HFFc6 (cell line): ENCODE measurements around the gene FHAD1. TPM values are rescaled to one million over a fixed set of nuclear protein-coding genes. Genes with fewer than 3 reads are reported as not detected.

Experiments used
- DNase-seq: peaks from one replicate; pipeline ENCODE4 v3.0.0-alpha.2; 2018
- H3K27ac Mint-ChIP-seq: 2 replicates; pipeline ENCODE4 v1.8.0; 2020; ENCODE audit warnings: mild to moderate bottlenecking, mixed read lengths
- H3K27me3 Mint-ChIP-seq: 2 replicates; pipeline ENCODE4 v1.8.0; 2021; ENCODE audit warnings: mild to moderate bottlenecking, moderate library complexity, mixed read lengths; ENCODE audit not compliant: insufficient read depth
- H3K36me3 Mint-ChIP-seq: 2 replicates; pipeline ENCODE4 v1.8.0; 2021; ENCODE audit warnings: low read depth, mixed read lengths
- H3K4me1 Mint-ChIP-seq: 2 replicates; pipeline ENCODE4 v1.8.0; 2020; ENCODE audit warnings: low read depth, mixed read lengths
- H3K4me3 Mint-ChIP-seq: 2 replicates; pipeline ENCODE4 v1.8.0; 2020; ENCODE audit warnings: mild to moderate bottlenecking, moderate library complexity, mixed read lengths
- H3K9me3 Mint-ChIP-seq: 2 replicates; pipeline ENCODE4 v1.8.0; 2020; ENCODE audit warnings: mild to moderate bottlenecking, mixed read lengths
- total RNA-seq, 6 experiments: library from RNA; stranded (reverse); fragmentation: NEBNext Ultra II Directional; extraction: Animal tissue kit (Norgen Biotek cat#: 25700); gene quantifications; 2 replicates in 1 of 6; 3 replicates in 5 of 6; pipeline ENCODE4 v1.2.3, GENCODE V29; 2021
- TF ChIP-seq, protein P1 (sequence below): fragments of 200-600 bp; sonication (generic); IDR thresholded peaks from 2 replicates; pipeline ENCODE4 v1.5.0; 2021; ENCODE audit warnings: antibody characterized with exemption, mild to moderate bottlenecking

The FHAD1 gene
- total RNA-seq, 6 experiments from 2014 or later = 0.16 to 0.25 TPM; not detected in 4

DNA sequence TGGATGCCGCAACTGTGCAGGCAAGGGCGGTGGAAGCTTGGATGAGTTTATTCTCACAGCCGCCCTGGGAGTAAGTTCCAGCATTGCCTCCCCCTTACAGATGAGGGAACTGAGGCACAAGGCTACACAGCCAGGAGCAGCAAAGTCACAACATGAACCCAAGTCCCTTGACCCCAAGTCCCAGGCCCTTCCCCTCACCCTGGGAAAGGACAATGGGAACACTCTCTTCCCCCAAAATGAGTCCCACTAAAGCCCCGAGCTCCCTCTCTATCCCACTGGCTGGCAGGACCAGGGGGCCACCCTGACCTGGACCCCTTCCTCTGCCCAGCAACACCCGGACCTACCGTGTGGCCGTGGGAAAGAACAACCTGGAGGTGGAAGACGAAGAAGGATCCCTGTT lies 195.1 kb downstream of the FHAD1 start:
- Mint-ChIP-seq H3K27me3 (peaks cover 18% of the 10 kb centered on the region), H3K4me3 (no peak overlapping the region), H3K4me1 (no peaks in the 10 kb centered on the region), H3K27ac (no peak overlapping the region), H3K36me3 (no peaks in the 10 kb centered on the region), H3K9me3 (no peaks in the 10 kb centered on the region)
- no peak for DNase-seq
- TF ChIP-seq, protein P1, sequence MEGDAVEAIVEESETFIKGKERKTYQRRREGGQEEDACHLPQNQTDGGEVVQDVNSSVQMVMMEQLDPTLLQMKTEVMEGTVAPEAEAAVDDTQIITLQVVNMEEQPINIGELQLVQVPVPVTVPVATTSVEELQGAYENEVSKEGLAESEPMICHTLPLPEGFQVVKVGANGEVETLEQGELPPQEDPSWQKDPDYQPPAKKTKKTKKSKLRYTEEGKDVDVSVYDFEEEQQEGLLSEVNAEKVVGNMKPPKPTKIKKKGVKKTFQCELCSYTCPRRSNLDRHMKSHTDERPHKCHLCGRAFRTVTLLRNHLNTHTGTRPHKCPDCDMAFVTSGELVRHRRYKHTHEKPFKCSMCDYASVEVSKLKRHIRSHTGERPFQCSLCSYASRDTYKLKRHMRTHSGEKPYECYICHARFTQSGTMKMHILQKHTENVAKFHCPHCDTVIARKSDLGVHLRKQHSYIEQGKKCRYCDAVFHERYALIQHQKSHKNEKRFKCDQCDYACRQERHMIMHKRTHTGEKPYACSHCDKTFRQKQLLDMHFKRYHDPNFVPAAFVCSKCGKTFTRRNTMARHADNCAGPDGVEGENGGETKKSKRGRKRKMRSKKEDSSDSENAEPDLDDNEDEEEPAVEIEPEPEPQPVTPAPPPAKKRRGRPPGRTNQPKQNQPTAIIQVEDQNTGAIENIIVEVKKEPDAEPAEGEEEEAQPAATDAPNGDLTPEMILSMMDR = no peak

DNA sequence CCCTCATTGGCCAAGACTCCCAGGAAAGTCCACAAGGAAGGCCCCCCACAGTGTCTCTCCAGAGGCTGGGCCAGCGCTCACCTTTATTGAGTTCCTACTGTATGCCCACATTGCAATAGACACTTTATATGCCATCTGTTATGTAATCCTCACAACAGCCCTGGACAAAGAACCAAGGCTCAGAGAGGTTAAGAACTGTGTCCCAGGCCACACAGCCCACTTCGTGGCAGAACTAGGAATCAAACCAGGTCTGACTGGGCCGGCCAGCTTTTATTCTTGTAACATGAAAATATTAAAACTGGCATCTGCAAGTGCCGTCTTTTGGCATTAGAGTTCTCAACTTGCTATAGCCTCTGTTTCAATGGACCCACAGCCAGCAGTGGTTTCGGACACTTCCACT lies 195.7 kb downstream of the FHAD1 start:
- Mint-ChIP-seq H3K9me3 (no peaks in the 10 kb centered on the region), H3K4me1 (no peaks in the 10 kb centered on the region), H3K4me3 (no peak overlapping the region), H3K27me3 (peaks cover 21% of the 10 kb centered on the region), H3K36me3 (no peaks in the 10 kb centered on the region), H3K27ac (no peak overlapping the region)
- DNase-seq = no peak
- TF ChIP-seq, protein P1 = no peak

DNA sequence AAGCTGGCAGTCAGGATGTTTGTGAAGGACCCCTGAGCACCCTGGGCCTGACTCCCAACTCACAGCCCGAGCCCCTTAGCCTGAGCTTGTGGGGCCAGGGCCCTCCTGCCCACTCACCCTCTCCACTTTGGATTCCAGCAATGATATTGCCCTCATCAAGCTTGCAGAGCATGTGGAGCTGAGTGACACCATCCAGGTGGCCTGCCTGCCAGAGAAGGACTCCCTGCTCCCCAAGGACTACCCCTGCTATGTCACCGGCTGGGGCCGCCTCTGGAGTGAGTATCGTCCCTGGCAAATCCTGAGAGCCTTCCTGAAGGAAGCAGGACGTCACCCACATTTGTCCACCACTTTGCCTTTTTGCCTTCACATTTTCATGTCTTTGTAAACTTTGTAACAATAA lies 196.3 kb downstream of the FHAD1 start:
- Mint-ChIP-seq H3K27me3 (peaks cover 22% of the 10 kb centered on the region), H3K4me1 (no peaks in the 10 kb centered on the region), H3K36me3 (no peaks in the 10 kb centered on the region), H3K9me3 (no peaks in the 10 kb centered on the region), H3K27ac (no peak overlapping the region), H3K4me3 (no peak overlapping the region)
- no peak for DNase-seq
- TF ChIP-seq, protein P1 = no peak

DNA sequence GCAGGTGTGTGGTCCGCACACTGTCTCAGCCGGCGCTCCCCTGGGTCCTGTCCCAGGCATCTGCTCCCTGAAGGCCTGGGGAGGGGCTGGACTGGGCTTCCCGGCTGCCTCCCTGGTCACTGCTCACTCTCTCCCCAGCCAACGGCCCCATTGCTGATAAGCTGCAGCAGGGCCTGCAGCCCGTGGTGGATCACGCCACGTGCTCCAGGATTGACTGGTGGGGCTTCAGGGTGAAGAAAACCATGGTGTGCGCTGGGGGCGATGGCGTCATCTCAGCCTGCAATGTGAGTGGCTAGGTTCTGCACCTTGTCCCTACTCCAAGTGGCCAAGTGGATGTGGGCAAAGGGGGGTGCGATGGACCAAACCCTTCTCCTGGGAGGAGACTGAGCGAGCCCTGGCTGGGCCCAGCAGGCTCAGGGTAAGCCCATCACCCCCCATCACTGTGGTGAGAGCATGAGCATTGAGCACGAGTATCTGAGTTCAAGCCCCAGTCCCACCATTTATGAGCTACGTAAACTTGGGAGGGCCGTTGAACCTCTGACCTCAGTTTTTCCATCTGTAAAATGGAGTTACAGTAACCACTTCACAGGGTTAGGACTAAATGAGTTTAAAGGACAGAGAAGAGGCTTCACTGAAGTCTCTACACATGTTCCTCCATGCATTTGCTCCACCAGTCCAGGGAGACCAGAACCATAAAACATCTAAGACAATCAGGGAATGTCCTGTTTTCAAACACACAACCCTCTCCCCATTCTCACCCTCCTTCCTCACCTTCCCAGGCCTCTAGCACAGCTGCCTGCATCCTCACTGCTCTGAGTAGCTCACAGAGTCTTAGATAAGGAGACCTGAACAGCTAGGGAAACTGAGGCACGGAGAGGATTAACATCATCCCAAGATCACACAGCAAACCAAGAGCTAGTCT lies 197.7 kb downstream of the FHAD1 start:
- peaks cover 30% of the 10 kb centered on the region for H3K27me3 Mint-ChIP-seq
- TF ChIP-seq, protein P1 = no peak
- no peaks in the 10 kb centered on the region for H3K36me3 Mint-ChIP-seq
- no peaks in the 10 kb centered on the region for H3K4me1 Mint-ChIP-seq
- H3K9me3 Mint-ChIP-seq = no peaks in the 10 kb centered on the region
- no peak for DNase-seq
- H3K27ac Mint-ChIP-seq = no peak overlapping the region
- H3K4me3 Mint-ChIP-seq = no peak overlapping the region

DNA sequence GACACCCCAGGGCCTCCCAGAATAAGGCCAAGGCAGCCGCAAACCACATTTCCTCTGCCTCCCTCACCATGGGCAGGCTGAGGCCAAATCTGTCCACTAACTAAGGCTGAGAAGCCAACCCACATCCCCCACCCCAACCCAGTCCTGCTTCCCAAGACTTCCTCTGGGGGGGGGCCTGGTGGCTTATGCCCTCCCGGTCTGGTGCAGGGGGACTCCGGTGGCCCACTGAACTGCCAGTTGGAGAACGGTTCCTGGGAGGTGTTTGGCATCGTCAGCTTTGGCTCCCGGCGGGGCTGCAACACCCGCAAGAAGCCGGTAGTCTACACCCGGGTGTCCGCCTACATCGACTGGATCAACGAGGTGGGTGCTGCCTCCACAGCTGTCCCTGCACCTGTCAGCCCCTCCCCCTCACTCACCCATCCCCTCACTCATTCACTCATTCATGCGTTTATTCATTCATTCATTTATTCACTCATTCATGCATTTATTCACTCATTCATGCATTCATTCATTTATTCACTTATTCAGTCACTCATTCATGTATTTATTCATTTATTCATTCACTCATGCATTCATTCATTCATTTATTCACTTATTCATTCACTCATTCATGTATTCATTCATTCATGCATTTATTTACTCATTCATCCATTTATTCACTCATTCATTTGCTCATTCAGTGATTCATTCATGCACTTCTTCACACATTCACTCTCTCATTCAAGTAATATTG lies 198.5 kb downstream of the FHAD1 start:
- Mint-ChIP-seq H3K4me3 (no peak overlapping the region), H3K27ac (no peak overlapping the region), H3K27me3 (peaks cover 30% of the 10 kb centered on the region), H3K36me3 (no peaks in the 10 kb centered on the region), H3K4me1 (no peaks in the 10 kb centered on the region), H3K9me3 (no peaks in the 10 kb centered on the region)
- no peak for DNase-seq
- TF ChIP-seq, protein P1 = no peak
